PC-9 (cell line): ENCODE data around the gene RTN4RL1.

Experiments used
- CTCF ChIP-seq: fragments of 200-600 bp; sonication (generic); conservative IDR thresholded peaks from 2 replicates; pipeline ENCODE4 v1.6.1; 2017; ENCODE audit warnings: mixed run types, antibody characterized with exemption, mild to moderate bottlenecking, moderate library complexity
- EZH2 ChIP-seq: fragments of 200-600 bp; sonication (generic); IDR thresholded peaks from 2 replicates; pipeline ENCODE4 v1.8.0; 2017; ENCODE audit warnings: antibody characterized with exemption, low read depth

- no peak for TF ChIP-seq CTCF
- no peak for TF ChIP-seq EZH2
These were observed 52.5 kb downstream of the RTN4RL1 start for GRCh38 chr17:1972487-1973160.
